ENCODE measurements around the gene DYRK1A. TPM values are rescaled to one million over a fixed set of nuclear protein-coding genes. Genes with fewer than 3 reads are reported as not detected.
A peak's percentile ranks its signal among the peaks of the same experiment; 100 is the strongest.

DYRK1A gene
- polyA plus RNA-seq, 3 donors, result 60.4 to 74.4 (median 66.5) TPM

DNA sequence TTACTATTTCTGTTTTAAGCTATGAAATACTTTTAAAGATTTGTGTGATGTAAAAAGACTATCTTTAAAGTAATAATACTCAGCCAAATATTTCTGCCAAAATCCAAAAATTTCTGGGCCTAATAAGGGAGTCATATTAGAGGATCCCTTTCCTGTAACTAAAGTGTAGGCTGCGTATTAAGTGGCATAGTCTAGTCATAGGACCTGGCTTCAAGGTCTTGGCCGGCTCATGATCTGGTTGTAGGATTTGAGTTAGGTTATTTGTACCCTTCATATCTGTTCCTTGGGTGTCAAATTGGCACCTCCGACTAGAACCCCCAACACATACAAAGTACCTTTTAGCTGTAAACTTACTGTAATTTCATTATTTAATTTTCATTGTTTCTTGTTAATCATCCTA is 107.8 kb downstream of the DYRK1A start:
- DNase-seq, result no peak

DNA sequence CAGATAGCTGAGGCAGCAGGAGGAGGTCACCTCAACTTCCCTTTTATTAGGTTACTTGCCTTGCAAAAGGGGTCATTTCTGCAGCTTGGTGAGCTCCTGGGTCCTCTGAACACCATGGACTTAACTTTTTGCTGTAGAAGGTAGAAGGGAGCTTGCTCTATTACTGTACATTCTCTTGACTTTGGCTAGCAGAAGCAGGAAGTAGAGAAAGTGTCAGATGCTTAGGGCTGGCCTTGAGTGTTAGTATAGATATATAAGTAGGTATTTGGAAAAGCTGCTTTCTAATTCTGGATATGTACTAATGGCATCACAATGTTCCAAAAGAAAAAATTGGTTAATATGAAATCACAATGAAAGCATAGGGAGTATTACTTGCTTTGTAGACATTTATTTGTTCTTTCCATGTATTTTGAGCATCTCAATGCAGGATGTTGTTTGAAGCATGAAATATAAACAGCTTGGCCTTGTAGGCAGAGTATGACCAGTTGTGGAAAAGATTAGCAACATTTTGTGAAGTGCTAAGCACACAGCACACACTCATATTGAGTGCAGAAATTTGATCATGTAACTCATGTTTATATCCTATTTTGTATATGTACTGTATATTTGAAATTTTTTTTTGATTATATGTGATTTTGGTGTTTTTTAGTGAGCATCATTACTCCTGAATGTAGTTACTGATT is 108.8 kb downstream of the DYRK1A start:
- DNase-seq, result no peak

DNA sequence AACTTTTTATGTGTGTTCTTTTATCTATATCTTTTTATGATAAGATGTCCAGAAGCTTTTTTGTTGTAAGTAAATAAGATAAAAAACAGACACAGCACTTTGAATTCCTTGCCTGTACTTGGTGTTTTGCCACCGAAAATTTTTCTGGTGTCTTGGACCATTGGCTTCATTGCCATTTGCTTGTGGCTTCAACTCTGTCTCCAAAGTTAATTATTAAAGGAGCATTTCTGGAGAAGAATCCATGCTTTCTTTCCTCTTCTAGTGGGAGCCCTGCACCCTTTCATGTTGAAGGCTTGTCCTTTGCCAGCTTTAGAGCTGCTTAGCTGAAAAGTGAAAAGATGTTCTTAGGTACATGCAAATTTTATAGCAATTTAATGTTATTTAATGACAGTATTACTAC is 112.2 kb downstream of the DYRK1A start:
- peak; percentile 17 for DNase-seq

DNA sequence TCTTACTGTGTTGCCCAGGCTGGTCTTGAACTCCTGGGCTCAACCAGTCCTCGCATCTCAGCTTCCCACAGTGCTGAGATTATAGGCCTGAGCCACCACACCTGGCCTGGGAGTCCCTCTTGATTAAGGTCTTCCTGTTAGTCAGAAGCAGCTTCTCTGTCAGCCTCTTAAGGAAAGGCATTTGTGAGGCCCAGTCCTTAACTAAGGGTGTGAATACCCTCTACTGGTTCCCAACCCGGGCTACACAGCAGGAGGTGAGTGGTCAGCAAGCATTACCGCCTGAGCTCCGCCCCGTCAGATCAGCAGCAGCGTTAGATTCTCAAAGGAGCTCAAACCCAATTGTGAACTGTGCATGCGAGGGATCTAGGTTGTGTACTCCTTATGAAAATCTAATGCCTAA is 117.2 kb downstream of the DYRK1A start:
- no peak for DNase-seq

DNA sequence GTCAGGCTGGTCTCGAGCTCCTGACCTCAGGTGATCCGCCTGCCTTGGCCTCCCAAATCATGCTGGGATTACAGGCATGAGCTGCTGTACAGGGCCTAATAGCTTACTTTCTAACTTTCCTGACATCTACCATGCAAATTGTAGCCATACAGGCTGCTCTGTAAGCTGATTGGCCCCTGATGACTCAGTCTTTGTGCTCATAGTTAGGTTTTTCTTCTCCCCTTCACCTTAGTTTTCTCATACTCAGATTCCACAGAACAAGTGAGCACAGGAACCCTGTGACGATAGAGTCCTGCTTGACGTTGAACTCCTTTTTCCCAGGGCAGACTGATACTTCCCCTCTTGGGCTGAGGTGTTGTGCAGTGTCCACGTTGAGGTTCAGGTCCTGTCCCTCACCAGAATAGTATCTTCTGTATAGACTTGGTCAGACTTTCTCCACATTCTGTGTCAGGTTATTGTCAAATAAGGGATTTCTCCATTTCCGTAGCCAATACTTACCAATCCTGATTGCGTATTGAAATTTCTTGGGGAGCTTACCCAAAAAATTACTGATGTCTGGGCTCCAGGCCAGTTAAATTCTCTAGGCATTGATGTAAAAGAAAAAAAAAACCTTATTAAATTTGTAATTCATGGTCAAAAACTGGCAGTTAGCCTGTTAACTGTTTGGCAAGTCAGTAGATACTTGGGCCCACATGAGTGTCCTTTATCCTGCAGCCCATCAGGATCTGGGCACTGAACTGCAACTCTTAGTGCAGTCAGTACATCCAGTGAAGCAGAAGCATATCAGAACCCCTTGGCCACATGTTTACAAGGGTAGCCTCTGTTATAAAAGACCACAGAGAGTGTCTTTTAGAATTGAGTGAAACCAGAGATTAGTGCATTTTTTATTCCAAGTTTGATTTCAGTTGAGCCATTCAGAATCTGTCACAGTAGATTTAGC is 118.2 kb downstream of the DYRK1A start:
- DNase-seq, result no peak

DNA sequence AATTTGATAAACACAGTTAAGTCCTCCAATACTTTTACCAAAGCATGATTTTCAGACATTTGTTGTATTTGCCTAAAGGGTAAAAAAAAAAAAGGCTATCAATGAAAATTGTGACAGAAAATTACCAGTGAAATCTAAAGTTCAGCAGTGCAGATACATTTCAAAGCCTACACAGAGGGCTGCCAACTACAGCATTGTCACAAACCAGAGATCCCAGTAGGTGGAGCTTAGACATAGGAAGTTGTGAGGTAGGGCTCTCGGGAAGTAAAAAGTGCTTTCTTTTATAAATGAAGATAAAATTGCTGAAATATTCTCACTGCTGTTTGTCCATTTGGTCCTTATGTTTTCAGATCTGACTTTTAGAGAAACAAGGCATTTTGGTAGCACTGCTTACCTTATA is 123.0 kb downstream of the DYRK1A start:
- DNase-seq, result no peak

DNA sequence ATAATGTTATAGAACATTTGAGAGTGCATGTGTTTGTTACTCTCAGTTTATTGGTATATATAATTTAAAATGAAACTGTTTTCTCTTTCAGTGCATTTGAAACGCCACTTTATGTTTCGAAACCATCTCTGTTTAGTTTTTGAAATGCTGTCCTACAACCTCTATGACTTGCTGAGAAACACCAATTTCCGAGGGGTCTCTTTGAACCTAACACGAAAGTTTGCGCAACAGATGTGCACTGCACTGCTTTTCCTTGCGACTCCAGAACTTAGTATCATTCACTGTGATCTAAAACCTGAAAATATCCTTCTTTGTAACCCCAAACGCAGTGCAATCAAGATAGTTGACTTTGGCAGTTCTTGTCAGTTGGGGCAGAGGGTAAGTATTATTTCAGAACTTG is 123.5 kb downstream of the DYRK1A start:
- no peak for DNase-seq

DNA sequence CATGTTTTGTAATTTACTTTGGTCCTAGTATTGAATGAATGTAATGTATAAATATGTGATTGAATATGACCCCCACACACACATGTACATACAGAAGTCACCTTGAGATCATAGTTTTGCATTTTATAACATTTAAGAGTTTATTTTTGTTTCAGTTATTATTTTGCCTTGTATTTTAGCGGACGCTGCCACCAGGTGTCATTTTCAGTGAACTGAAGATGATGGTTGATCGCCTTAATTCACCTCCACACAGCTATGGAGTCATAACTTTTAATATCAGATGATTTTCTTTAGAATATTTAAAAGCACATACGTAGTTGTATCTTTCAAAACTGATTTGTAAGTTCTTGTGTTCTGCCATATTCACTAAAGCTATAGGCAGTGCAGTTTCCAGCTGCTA is 130.4 kb downstream of the DYRK1A start:
- DNase-seq, result no peak

DNA sequence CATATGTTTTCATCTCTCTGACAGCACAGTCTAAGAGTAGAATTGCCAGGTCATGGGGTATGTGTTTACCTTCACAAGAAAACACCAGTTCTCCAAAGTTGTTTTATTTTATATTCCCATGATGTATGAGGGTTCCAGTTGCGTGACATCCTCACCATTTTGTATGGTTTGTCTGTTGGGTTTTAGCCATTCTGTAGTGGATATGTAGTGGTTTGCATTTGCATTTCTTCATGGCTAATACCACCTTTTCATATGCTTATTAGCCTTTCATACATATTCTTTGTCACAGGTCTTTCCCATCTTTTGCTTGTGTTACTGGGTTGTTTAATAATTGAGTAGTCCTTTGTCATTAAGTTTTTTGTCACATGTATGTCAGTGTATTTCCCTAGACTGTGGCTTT is 132.1 kb downstream of the DYRK1A start:
- no peak for DNase-seq

DNA sequence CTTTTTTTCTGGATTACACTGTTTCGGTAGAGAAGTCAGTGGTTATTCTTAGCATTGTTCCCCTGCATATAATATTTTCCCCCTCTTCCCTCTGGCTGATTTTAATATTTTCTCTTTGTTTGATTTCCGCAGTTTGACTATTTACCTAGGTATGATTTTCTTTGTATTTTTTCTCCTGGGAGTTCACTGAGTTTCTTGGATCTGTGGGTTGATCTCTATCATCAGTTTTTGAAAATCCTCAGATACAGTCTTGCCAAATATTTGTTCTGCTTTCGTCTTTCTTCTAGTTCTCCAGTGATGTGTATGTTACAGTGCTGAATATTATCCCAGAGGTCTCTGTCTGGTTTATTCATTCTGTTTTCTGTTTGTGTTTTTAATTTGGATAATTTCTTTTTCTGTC is 136.4 kb downstream of the DYRK1A start:
- no peak for DNase-seq

DNA sequence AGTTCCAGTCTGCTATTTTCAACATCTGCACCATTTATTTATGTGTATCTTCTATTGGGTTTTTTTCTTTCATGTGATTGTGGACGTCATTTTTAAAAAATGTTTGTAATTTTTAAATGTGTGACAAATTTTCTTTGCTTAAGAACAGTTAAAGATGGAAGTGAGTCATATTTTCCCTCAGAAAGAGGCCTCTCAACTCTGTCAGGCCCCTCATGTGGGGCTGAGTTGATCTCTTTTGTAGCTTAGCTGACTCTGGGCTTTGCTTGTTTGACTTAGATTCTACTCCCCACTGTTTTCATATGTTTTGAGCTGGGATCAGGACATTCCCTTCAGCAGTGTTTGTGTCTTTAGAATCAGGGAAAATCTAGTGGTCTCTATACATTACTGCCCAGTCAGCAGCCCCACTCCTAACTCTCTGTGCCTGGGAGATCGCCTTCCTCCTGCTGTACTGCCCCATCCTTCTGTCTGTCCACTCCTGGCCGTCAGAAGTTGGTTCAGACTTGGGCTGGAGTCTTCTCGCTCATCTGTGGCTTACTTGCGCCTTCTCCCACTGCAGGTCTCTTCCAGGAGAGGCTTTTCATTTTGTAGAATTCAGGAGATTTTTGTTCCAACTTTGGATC is 137.4 kb downstream of the DYRK1A start:
- no peak for DNase-seq

DNA sequence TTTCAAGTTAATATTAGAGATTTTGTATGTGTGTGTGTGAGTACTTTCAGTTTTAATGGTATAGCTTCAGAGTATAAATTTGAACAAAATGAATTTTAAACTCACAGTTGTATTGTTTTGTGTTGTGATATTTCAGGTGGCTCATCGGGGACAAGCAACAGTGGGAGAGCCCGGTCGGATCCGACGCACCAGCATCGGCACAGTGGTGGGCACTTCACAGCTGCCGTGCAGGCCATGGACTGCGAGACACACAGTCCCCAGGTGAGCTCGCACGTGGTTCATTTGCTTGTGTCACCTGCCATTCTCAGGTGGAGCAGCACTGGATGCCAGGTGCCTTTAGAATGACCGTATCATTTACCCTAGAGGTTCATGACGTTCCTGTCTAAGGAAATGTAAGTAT is 139.4 kb downstream of the DYRK1A start:
- no peak for DNase-seq

DNA sequence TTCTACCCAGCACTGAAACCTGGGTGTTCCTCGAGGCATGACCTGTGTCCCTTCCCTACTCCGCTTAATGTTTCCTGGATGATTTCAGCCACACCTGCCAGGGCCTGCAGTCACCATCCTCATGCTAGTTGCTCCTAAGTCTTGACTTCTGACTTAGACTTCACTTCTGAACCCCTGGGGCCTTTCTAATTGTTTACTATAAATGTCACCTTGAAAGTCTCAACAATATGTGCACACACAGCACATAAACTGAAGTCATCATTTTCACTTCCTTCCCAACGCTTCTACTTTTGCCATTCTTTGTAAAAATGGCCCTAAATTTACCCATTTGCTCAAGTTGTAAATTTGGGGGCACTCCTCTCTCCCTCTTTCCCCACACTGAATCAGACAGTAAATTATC is 141.1 kb downstream of the DYRK1A start:
- no peak for DNase-seq

DNA sequence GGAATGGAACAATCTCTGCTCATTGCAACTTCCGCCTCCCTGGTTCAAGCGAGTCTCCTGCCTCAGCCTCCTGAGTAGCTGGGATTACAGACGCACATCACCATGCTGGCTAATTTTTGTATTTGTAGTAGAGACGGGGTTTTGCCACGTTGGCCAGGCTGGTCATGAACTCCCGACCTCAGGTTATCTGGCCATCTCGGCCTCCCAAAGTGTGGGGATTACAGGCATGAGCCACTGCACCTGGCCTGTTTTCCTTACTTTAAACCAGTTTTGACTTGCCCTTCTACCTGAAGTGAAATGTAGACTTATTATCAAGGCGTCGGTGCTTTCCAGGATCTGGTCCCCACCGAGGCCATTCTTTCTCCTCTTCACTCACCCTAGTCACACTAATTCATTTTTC is 141.8 kb downstream of the DYRK1A start:
- no peak for DNase-seq

DNA sequence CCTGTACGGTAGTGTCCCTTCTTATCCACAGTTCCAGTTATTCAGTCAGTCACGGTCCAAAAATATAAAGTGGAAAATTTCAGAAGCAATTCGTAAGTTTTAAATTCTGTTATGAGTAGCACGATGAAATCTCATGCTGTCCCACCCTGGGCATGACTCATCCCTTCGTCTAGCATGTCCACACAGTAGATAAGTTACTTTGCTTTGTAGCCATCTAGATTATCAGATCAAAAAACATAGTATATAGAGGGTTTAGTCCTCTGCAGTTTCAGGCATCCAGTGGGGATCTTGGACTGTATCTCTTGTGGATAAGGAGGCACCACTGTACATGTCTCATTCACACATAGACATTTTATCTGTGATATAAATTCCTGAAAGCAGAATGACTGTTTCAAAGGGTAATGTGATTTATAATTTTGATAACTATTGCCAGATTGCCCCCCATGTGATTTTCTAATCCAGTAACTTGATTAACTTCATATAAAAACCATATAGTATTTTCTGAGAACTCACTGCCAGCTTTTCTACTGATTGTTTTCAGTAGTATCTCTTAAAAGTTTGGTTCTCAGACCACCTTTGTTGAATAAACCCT is 143.3 kb downstream of the DYRK1A start:
- no peak for DNase-seq

DNA sequence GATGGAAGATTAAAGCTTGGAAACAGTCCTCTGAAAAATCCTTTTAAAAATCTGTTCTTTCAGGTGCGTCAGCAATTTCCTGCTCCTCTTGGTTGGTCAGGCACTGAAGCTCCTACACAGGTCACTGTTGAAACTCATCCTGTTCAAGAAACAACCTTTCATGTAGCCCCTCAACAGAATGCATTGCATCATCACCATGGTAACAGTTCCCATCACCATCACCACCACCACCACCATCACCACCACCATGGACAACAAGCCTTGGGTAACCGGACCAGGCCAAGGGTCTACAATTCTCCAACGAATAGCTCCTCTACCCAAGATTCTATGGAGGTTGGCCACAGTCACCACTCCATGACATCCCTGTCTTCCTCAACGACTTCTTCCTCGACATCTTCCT is 145.3 kb downstream of the DYRK1A start:
- no peak for DNase-seq

DNA sequence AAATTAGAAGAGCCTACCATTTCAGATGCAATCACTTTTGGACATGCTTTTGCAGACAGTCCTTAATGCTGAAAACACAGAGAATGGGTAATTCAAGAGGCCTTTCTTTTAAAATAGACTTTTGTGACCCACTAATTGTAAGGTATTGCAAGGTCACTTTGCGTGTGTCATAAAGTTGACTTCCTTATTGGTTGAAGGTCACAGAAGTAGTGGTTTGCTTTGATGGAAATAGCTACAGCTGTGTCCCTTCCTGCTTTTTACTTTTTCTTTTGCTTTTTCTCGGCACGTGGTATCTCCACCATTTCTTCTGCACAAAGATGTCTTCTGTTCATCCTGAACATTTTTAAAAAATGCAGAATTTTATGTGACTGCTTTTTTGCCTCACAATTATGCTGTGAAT is 146.8 kb downstream of the DYRK1A start:
- DNase-seq, result no peak

DNA sequence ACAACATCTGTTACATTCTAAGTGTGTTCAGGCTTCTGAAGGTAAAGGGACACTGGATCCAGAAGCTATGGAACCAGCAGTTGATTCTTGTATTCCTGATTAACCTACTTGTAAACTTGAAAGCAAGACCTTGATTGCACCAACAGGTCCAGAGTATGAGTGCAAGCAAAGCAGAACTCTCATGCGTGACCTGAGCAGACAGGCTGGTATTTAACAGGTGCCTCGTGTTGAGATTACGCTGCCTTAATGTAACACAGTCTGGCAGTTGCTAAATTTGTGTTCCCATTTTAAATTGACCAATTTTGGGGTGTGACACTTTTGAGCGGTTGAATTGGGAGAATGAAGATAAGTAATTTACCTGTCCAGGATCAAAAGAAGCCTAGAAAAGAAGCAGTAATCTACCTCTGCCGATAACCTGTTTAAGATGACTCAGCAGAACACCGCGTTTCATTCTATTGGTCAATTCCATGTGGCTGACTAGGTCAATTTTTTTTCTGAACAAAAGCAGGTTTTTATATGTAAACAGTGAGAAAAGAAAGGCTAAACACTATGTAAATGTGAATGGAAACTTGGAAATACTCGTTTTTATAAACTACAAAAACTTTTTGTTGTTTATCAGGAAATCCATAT is 147.6 kb downstream of the DYRK1A start:
- no peak for DNase-seq

DNA sequence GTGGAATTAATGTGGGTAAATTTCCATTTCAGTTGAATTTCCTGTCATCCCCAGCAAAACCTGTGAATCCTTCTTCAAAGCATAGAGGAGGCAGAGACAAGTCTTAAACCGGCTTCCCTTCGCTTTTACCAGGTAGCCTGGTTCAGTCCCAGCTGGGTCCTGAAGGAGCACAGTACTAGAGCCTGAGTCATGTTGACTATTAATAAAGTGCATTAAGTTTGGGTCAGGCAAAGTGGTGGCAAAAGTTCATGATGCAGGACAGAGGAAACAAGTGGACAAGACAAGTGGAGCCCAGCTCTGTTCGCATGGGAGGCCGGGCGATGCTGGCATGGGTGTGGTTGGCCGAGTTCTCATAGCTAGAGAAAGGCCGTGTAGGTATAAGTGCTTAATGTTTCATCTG is 150.4 kb downstream of the DYRK1A start:
- no peak for DNase-seq

DNA sequence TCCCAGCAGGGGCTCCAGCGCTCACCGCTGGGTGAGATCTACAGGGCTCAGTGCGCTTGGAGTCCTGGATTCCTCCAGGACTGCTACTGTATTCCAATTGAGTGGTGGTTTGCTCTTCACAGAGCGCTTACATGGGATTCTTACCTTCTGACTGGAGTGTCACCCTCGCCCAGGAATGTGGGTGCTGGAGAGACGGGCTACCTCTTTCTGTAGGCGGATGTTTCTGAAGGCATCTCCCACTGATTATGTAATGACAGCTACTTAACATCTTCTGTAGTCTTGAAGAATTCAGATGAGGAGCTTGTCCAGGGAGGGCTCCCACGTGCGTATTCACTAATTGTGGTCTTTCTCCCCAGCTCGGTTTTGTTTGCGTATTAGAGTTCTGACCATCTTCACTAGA is 154.2 kb downstream of the DYRK1A start:
- DNase-seq, result no peak

DNA sequence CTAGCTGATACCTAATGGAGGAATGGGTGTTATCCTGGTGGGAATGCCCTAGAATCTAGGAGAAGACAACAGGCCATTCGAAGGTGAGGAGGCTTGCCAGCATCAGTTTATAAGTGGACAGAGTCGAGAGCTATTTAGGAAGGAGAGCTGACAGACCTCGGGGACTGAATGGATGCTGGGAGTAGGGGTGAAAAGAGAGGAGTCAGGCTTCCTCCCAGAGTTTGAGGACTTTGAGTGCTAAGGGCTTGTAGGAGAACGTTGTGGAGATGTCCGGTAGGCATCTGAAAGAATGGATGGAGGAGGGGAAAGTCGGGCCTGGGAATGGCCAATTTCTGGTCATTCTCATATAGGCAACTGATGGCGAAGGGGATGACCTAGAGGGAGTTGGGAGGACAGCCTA is 155.1 kb downstream of the DYRK1A start:
- no peak for DNase-seq

DNA sequence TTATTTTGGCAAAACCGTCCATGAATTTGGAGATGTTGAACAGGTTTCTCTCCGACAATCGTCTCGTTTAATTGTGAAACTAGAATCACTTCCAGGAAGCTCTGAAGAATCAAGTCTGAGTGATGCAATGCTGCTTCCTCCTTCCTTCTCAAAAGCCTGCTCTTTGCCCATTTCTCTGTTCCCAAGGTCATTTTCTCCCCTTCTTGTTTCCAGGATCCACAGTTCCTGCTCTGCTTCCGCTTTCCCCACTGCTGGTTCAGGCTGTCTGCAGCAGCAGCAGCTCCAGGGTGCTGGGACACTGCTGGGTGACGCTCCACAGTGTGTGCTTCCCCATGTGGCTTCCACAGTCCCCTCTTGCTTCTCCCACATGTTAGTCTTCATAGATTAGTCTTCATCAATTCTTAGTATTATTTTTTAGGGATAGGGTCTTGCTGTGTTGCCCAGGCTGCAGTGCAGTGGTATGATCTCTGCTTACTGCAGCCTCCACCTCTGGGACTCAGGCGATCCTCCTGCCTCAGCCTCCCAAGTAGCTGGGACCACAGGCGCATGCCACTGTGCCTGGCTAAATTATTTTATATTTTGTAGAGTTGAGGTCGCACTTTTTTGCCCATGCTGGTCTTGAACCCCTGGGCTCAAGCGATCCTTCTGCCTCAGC is 156.2 kb downstream of the DYRK1A start:
- no peak for DNase-seq

Data from renal pelvis (tissue), 4 donors.